ENCODE data around the gene SH3TC1.

SH3TC1 gene

GRCh38 chr4:8159537-8160232 is 39.4 kb upstream of the SH3TC1 start:
- Histone ChIP-seq H3K4me2 (ENCODE audit: low read length) (peak overlapping the region; percentile 76), H3K36me3 (ENCODE audit: control insufficient read depth, low read length) (no peaks in the 10 kb centered on the region), H4K20me1 (ENCODE audit: control insufficient read depth, insufficient read depth, low read depth, low read length) (no peaks in the 10 kb centered on the region), H3F3A (ENCODE audit: control insufficient read depth, insufficient read depth) (0 out of 2 replicates have a peak, but pooled peaks cover 8% of the 10 kb centered on the region), H3K79me2 (ENCODE audit: control insufficient read depth, low read length) (peaks cover 15% of the 10 kb centered on the region), H3K27me3 (ENCODE audit: control insufficient read depth, low read length) (no peaks in the 10 kb centered on the region), H3K27ac (ENCODE audit: low read depth, low read length) (peak overlapping the region; percentile 18), H3K9me3 (ENCODE audit: control insufficient read depth, insufficient read depth, low read length) (no peaks in the 10 kb centered on the region), H3K9me2 (replicated peaks; ENCODE audit: control insufficient read depth, low read length) (no peaks in the 10 kb centered on the region), H3K4me3 (ENCODE audit: low read length) (peak overlapping the region; percentile 74), H3K4me1 (ENCODE audit: control insufficient read depth, low read length) (peaks cover 68% of the 10 kb centered on the region)
- TF ChIP-seq, protein P1, sequence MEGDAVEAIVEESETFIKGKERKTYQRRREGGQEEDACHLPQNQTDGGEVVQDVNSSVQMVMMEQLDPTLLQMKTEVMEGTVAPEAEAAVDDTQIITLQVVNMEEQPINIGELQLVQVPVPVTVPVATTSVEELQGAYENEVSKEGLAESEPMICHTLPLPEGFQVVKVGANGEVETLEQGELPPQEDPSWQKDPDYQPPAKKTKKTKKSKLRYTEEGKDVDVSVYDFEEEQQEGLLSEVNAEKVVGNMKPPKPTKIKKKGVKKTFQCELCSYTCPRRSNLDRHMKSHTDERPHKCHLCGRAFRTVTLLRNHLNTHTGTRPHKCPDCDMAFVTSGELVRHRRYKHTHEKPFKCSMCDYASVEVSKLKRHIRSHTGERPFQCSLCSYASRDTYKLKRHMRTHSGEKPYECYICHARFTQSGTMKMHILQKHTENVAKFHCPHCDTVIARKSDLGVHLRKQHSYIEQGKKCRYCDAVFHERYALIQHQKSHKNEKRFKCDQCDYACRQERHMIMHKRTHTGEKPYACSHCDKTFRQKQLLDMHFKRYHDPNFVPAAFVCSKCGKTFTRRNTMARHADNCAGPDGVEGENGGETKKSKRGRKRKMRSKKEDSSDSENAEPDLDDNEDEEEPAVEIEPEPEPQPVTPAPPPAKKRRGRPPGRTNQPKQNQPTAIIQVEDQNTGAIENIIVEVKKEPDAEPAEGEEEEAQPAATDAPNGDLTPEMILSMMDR (IDR thresholded peaks at IDR 0.05; ENCODE audit: low read depth, low read length, poor library complexity, severe bottlenecking) = no peak
- no peak for TF ChIP-seq EZH2phosphoT487 (IDR thresholded peaks at IDR 0.05; ENCODE audit: borderline replicate concordance, low read length)

GRCh38 chr4:8160233-8160560 is 38.9 kb upstream of the SH3TC1 start:
- peaks cover 15% of the 10 kb centered on the region for H3K79me2 ChIP-seq (ENCODE audit: control insufficient read depth, low read length)
- no peaks in the 10 kb centered on the region for H3K36me3 ChIP-seq (ENCODE audit: control insufficient read depth, low read length)
- H3K9me2 ChIP-seq (replicated peaks; ENCODE audit: control insufficient read depth, low read length) = no peaks in the 10 kb centered on the region
- H3K27me3 ChIP-seq (ENCODE audit: control insufficient read depth, low read length) = no peaks in the 10 kb centered on the region
- H3K27ac ChIP-seq (ENCODE audit: low read depth, low read length) = peak overlapping the region; percentile 18
- H3K4me3 ChIP-seq (ENCODE audit: low read length) = peak overlapping the region; percentile 74
- H3F3A ChIP-seq (ENCODE audit: control insufficient read depth, insufficient read depth) = 0 out of 2 replicates have a peak, but pooled peaks cover 8% of the 10 kb centered on the region
- no peaks in the 10 kb centered on the region for H4K20me1 ChIP-seq (ENCODE audit: control insufficient read depth, insufficient read depth, low read depth, low read length)
- TF ChIP-seq EZH2phosphoT487 (IDR thresholded peaks at IDR 0.05; ENCODE audit: borderline replicate concordance, low read length) = no peak
- TF ChIP-seq, protein P1 (IDR thresholded peaks at IDR 0.05; ENCODE audit: low read depth, low read length, poor library complexity, severe bottlenecking) = no peak
- H3K9me3 ChIP-seq (ENCODE audit: control insufficient read depth, insufficient read depth, low read length) = no peaks in the 10 kb centered on the region
- H3K4me2 ChIP-seq (ENCODE audit: low read length) = peak overlapping the region; percentile 76
- peaks cover 73% of the 10 kb centered on the region for H3K4me1 ChIP-seq (ENCODE audit: control insufficient read depth, low read length)

DNA sequence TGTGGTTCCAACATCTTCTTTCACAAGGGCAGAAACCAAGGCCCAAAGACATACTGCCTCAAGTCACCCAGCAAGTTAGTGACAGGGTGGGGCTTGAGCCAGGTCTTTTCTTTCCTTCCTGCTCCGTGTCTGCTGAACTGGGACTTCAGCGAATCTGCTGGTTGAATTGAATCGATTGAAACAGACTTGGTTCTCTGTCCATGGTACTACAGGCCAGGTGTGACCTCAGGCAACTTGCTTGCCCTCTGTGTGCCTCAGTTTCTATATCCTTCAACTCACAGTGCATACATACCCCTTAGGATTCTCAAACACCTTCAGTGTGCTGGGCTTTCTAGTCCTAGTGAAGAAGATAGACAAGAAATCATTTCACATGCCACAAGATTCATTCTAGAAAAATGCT is 38.5 kb upstream of the SH3TC1 start:
- Histone ChIP-seq H3K4me2 (ENCODE audit: low read length) (peak overlapping the region; percentile 76), H4K20me1 (ENCODE audit: control insufficient read depth, insufficient read depth, low read depth, low read length) (no peaks in the 10 kb centered on the region), H3K27ac (ENCODE audit: low read depth, low read length) (peak overlapping the region; percentile 18), H3K36me3 (ENCODE audit: control insufficient read depth, low read length) (no peaks in the 10 kb centered on the region), H3K9me2 (replicated peaks; ENCODE audit: control insufficient read depth, low read length) (no peaks in the 10 kb centered on the region), H3K4me1 (ENCODE audit: control insufficient read depth, low read length) (peaks cover 77% of the 10 kb centered on the region), H3K27me3 (ENCODE audit: control insufficient read depth, low read length) (no peaks in the 10 kb centered on the region), H3K4me3 (ENCODE audit: low read length) (peak overlapping the region; percentile 74), H3K79me2 (ENCODE audit: control insufficient read depth, low read length) (peaks cover 15% of the 10 kb centered on the region), H3F3A (ENCODE audit: control insufficient read depth, insufficient read depth) (0 out of 2 replicates have a peak, but pooled peaks cover 8% of the 10 kb centered on the region), H3K9me3 (ENCODE audit: control insufficient read depth, insufficient read depth, low read length) (no peaks in the 10 kb centered on the region)
- no peak for TF ChIP-seq EZH2phosphoT487 (IDR thresholded peaks at IDR 0.05; ENCODE audit: borderline replicate concordance, low read length)
- TF ChIP-seq, protein P1 (IDR thresholded peaks at IDR 0.05; ENCODE audit: low read depth, low read length, poor library complexity, severe bottlenecking) = no peak
